ENCODE measurements around the gene OSBPL5.

OSBPL5 gene

DNA sequence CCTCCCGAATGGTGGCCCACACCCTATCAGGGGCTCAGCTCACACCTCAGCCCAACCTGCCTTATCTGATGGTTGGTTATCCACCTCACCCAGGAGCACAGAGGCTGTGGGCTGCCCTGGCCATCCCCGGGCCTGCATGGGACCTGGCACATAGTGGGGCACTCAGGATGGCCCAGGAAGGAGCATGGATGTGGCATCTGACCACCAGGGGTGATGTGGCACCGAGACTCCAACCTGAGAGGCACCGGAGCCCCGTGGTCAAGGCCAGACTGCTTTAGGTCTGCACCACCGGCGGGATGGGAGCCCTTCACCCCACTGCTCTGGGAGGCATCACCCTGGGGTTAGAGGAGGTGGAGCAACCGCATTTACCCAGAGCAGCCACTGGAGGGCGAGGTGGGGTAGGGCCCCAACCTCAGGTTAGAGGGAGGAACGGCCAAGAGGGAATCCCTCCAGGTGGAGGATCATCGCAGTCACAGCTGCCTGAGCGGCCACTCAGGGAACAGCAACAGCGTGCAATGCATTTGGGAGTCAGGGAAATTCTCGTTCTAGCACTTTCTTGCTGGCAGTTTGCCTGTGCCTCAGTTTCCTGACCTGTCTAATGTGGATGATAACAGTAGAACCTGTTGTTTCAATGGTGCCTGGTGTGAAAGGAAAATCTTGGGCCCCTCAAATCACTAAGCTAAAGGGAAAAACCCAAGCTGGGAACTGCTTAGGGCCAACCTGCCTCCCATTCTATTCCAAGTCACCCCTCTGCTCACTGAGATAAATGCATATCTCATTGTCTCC is 55.0 kb downstream of the OSBPL5 start:
- TF ChIP-seq MYC (IDR thresholded peaks at IDR 0.05; ENCODE audit: low read depth, low read length), result no peak
- peak; percentile 63 for TF ChIP-seq CTCF (IDR thresholded peaks at IDR 0.05; ENCODE audit: low read depth, low read length)
- TF ChIP-seq POLR2A (IDR thresholded peaks at IDR 0.05; ENCODE audit: extremely low read depth, insufficient read length), result no peak
- TF ChIP-seq, protein P1, sequence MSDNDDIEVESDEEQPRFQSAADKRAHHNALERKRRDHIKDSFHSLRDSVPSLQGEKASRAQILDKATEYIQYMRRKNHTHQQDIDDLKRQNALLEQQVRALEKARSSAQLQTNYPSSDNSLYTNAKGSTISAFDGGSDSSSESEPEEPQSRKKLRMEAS (IDR thresholded peaks at IDR 0.05; ENCODE audit: low read depth, low read length), result no peak
- DNase-seq (ENCODE audit: low read depth), result peak; percentile 66
- H3K4me3 ChIP-seq (ENCODE audit: low read depth, low read length), result no peak overlapping the region

- TF ChIP-seq POLR2A (IDR thresholded peaks at IDR 0.05; ENCODE audit: extremely low read depth, insufficient read length), result no peak
- no peak for TF ChIP-seq MYC (IDR thresholded peaks at IDR 0.05; ENCODE audit: low read depth, low read length)
- TF ChIP-seq, protein P1 (IDR thresholded peaks at IDR 0.05; ENCODE audit: low read depth, low read length), result no peak
- no peak for TF ChIP-seq CTCF (IDR thresholded peaks at IDR 0.05; ENCODE audit: low read depth, low read length)
- DNase-seq (ENCODE audit: low read depth), result no peak
Observed at GRCh38 chr11:3109434-3109833, 55.7 kb downstream of the OSBPL5 start.

GRCh38 chr11:3108183-3108721 is 56.9 kb downstream of the OSBPL5 start:
- DNase-seq (ENCODE audit: low read depth), result no peak
- H3K4me3 ChIP-seq (ENCODE audit: low read depth, low read length), result no peak overlapping the region
- TF ChIP-seq, protein P1 (IDR thresholded peaks at IDR 0.05; ENCODE audit: low read depth, low read length), result no peak
- TF ChIP-seq POLR2A (IDR thresholded peaks at IDR 0.05; ENCODE audit: extremely low read depth, insufficient read length) (no peak), MYC (IDR thresholded peaks at IDR 0.05; ENCODE audit: low read depth, low read length) (no peak), CTCF (IDR thresholded peaks at IDR 0.05; ENCODE audit: low read depth, low read length) (no peak)

More at GRCh38 chr11:3109434-3109833, 55.7 kb downstream of the OSBPL5 start:
- no peak overlapping the region for H3K4me3 ChIP-seq (ENCODE audit: low read depth, low read length)

GRCh38 chr11:3107608-3108182 is 57.4 kb downstream of the OSBPL5 start:
- TF ChIP-seq, protein P1 (IDR thresholded peaks at IDR 0.05; ENCODE audit: low read depth, low read length), result no peak
- TF ChIP-seq POLR2A (IDR thresholded peaks at IDR 0.05; ENCODE audit: extremely low read depth, insufficient read length), result no peak
- TF ChIP-seq CTCF (IDR thresholded peaks at IDR 0.05; ENCODE audit: low read depth, low read length), result no peak
- no peak for TF ChIP-seq MYC (IDR thresholded peaks at IDR 0.05; ENCODE audit: low read depth, low read length)
- H3K4me3 ChIP-seq (ENCODE audit: low read depth, low read length), result no peak overlapping the region
- DNase-seq (ENCODE audit: low read depth), result no peak

DNA sequence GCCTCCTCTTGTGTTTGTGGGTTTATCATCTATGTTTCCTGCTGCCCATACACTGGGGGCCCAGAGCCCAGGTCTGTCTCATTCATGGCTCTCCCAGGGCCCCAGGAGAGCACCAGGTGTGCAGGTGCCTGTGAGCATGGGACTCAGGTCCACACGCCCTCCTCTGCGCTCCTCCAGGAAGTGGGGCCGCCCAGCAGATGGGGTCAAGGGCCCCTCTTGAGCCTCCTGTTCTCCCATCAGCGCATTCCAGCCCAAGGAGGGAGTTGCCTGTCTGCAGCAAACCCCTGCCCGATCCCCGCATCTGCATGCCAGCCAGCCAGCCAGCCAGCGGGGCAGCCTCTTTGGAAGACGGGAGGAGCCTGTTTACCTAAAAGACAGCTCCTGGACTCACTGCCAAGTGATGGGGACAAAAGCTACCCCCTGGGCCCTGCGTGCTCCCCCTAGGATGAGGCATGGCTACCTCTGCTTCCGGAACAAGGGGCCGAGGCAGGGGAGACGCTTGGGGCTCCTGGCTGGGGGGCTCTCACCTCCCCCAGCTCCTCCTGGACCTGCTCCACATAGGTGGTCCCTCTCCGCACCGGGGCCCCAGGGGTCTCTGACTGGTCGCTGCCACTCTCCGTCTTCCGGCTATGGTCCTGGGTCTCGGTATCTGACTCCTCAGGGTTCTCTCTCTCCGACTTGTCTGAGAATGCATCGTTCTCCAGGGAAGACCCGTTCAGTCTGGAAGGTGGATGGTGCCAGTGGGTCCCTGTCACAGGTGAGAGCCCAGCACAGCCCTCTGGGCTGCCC is 58.2 kb downstream of the OSBPL5 start:
- DNase-seq (ENCODE audit: low read depth), result no peak

More for the DNA sequence above, 58.2 kb downstream of the OSBPL5 start:
- H3K4me3 ChIP-seq (ENCODE audit: low read depth, low read length), result no peak overlapping the region
- no peak for TF ChIP-seq POLR2A (IDR thresholded peaks at IDR 0.05; ENCODE audit: extremely low read depth, insufficient read length)
- no peak for TF ChIP-seq CTCF (IDR thresholded peaks at IDR 0.05; ENCODE audit: low read depth, low read length)
- TF ChIP-seq, protein P1 (IDR thresholded peaks at IDR 0.05; ENCODE audit: low read depth, low read length), result no peak
- TF ChIP-seq MYC (IDR thresholded peaks at IDR 0.05; ENCODE audit: low read depth, low read length), result no peak

Measured in NB4 (cell line).